Stomach (tissue), 9 donors: Measurements from ENCODE around the gene TBCEL. TPM values are rescaled to one million over a fixed set of nuclear protein-coding genes. Genes with fewer than 3 reads are reported as not detected.

ENCODE experiments used
- DNase-seq, 2 donors: peaks; one replicate each; pipeline versions ENCODE4 v3.0.0 to v3.0.0-alpha.2; 2013 to 2019
- H3K27ac ChIP-seq, 5 donors: fragments of 200-600 bp in 4 of 5; sonication (generic) in 4 of 5; one replicate each; pipeline ENCODE4 v1.5.1; 2013 to 2019; ENCODE audit warnings: mild to moderate bottlenecking in 1 of 5, moderate library complexity in 1 of 5
- H3K27me3 ChIP-seq, 3 donors: fragments of 200-600 bp; sonication (generic); one replicate each; pipeline ENCODE4 v1.5.1; 2017 to 2019; ENCODE audit warnings: mixed run types in 1 of 3
- H3K36me3 ChIP-seq, 4 donors: fragments of 200-600 bp; sonication (generic); 1 replicate in 3 of 4; 2 replicates in 1 of 4; pipeline ENCODE4 v1.5.1; 2016 to 2019
- H3K4me1 ChIP-seq, 4 donors: fragments of 200-600 bp; sonication (generic); one replicate each; pipeline ENCODE4 v1.5.1; 2016 to 2019
- H3K4me3 ChIP-seq, 4 donors: fragments of 200-600 bp; sonication (generic) in 3 of 4; one replicate each; pipeline ENCODE4 v1.5.1; 2016 to 2019; ENCODE audit warnings: mild to moderate bottlenecking in 1 of 4
- H3K9me3 ChIP-seq, 4 donors: fragments of 200-600 bp; sonication (generic); one replicate each; pipeline ENCODE4 v1.5.1; 2016 to 2019
- EP300 ChIP-seq: sonication (generic); formaldehyde crosslinking; IDR thresholded peaks from one replicate; pipeline ENCODE4 v1.6.1; 2017; ENCODE audit warnings: antibody characterized with exemption
- POLR2A ChIP-seq, 4 donors: fragments of 450-650 bp; IDR thresholded peaks; one replicate each; pipeline ENCODE4 v1.6.1; 2016; ENCODE audit warnings: antibody characterized with exemption in 4 of 4, control low read depth in 2 of 4, mild to moderate bottlenecking in 1 of 4, moderate library complexity in 1 of 4
- POLR2AphosphoS5 ChIP-seq, 3 donors: sonication (generic); formaldehyde crosslinking; IDR thresholded peaks; one replicate each; pipeline ENCODE4 v1.6.1; 2016; ENCODE audit warnings: antibody characterized with exemption in 3 of 3
- WGBS, 5 donors: extraction: QIAGEN DNeasy Blood & Tissue Kit in 3 of 5; methylation state at CpG; one replicate each; pipeline versions ENCODE4 v1.1.5 to v1.1.7; 2013 to 2018; 5-methylcytosine and 5-hydroxymethylcytosine counted together
- intact Hi-C: fragments of 100-400 bp; cut with DNase I; formaldehyde crosslinking; loops from one replicate; pipeline ENCODE4 v1.15.1; 2023; ENCODE audit warnings: low total_unique reads
- polyA plus RNA-seq, 3 donors: library from polyadenylated mRNA; stranded (reverse); fragments of 200-250 nt; gene quantifications; one replicate each; pipeline ENCODE4 v1.2.3, GENCODE V29; 2013
- total RNA-seq, 5 donors: library from RNA; depleted of rRNA; stranded (reverse); fragments of >200 nt; gene quantifications; one replicate each; pipeline versions ENCODE4 v1.1.0 to v1.2.3, GENCODE V29; 2014 to 2016
- TF ChIP-seq, protein P1 (sequence below), 7 experiments: fragments of 450-650 bp in 4 of 7; fragments of 200-600 bp in 3 of 7; sonication (generic) in 3 of 7; IDR thresholded peaks; one replicate each; pipeline ENCODE4 v1.5.1; 2016 to 2019; ENCODE audit warnings: antibody characterized with exemption in 7 of 7, control low read depth in 2 of 7, mild to moderate bottlenecking in 1 of 7
- donor health status: healthy with polysubstance abuse.
- donor health status: Bipolar disorder and iron deficiency.
- donor health status: healthy.

Gene TBCEL
- total and polyA plus RNA-seq, 8 donors: 3.2 to 55.1 (median 8.1) TPM

DNA sequence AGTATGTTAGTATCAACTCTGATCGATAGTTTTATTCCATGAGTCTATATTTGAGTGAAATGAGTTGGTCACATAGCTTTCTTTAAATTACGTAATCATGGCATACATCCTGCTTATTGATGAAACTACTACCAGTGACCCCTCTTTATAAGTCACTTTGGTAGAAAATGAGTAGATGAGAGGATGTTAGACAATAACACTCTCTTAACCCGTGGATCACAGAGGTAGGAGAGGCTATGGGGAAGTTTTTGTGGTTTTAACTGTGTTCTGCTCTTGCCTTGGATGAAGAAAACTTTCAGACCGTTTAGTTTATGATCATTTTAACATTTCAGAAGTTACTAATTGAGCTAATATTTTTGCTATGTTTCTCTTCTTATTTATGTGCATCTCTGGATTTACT lies 34.0 kb downstream of the TBCEL start:
- TF ChIP-seq, protein P1, sequence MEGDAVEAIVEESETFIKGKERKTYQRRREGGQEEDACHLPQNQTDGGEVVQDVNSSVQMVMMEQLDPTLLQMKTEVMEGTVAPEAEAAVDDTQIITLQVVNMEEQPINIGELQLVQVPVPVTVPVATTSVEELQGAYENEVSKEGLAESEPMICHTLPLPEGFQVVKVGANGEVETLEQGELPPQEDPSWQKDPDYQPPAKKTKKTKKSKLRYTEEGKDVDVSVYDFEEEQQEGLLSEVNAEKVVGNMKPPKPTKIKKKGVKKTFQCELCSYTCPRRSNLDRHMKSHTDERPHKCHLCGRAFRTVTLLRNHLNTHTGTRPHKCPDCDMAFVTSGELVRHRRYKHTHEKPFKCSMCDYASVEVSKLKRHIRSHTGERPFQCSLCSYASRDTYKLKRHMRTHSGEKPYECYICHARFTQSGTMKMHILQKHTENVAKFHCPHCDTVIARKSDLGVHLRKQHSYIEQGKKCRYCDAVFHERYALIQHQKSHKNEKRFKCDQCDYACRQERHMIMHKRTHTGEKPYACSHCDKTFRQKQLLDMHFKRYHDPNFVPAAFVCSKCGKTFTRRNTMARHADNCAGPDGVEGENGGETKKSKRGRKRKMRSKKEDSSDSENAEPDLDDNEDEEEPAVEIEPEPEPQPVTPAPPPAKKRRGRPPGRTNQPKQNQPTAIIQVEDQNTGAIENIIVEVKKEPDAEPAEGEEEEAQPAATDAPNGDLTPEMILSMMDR (IDR thresholded peaks at IDR 0.05): no peak
- TF ChIP-seq EP300 (no peak), POLR2A (IDR thresholded peaks at IDR 0.05) (no peak), POLR2AphosphoS5 (IDR thresholded peaks at IDR 0.05) (no peak)
- Histone ChIP-seq H3K27me3 (no peaks in the 10 kb centered on the region), H3K4me3 (no peak overlapping the region), H3K4me1 (no peaks in the 10 kb centered on the region), H3K9me3 (no peaks in the 10 kb centered on the region), H3K36me3 (peaks cover 26 to 87% (median 78%) of the 10 kb centered on the region in 4 donors), H3K27ac (no peak overlapping the region)
- 77 to 83% (median 80%) methylated on average over 4 of the region's 4 CpGs for WGBS, 5 donors
- intact Hi-C loops: no loop called here
- no peak for DNase-seq

DNA sequence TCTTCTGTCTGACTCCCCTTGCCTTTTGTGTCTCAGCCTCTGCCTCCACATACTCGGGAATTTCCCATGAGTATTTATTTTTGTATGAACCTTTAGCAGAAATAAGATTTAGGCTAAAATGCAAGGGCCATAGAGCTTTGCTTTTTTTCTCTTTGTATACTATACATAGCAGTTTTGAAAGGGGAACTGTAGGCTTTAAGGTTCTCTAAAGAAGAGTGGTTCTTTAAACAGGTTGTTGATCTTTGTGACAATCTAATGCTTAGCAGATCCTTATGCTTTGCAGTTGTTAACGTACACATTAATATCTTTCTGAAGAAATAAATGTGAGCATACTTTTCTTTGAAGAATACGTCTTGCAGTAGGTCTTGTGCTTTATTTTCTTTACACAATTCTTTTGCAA lies 35.0 kb downstream of the TBCEL start:
- Histone ChIP-seq H3K27ac (no peak overlapping the region), H3K9me3 (no peaks in the 10 kb centered on the region), H3K4me1 (no peaks in the 10 kb centered on the region), H3K4me3 (no peak overlapping the region), H3K36me3 (peaks cover 20 to 86% (median 79%) of the 10 kb centered on the region in 4 donors), H3K27me3 (no peaks in the 10 kb centered on the region)
- TF ChIP-seq EP300: no peak
- TF ChIP-seq, protein P1 (IDR thresholded peaks at IDR 0.05): no peak
- no peak for TF ChIP-seq POLR2AphosphoS5 (IDR thresholded peaks at IDR 0.05)
- TF ChIP-seq POLR2A (IDR thresholded peaks at IDR 0.05): no peak
- 73 to 84% (median 82%) methylated on average over 3 of the region's 3 CpGs for WGBS, 5 donors
- DNase-seq: no peak
- intact Hi-C loops: no loop called here

DNA sequence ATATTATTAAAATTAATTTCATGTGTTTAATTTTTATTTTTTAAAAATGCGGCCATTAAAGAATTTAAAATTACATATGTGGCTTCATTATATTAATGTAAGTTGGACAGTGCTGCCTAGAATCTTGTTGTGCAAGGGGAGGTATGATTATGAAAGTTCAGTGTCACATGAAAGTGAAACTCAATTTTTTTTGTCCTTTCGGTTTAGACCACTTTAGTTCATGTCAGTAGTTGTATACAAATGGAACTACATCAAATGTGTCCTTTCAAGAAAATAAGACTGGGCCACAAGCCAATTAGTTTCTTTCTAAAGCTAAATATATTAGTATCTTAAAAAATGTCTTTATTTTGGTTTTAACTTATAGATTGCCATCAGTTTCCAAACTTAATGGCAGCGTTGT lies 35.7 kb downstream of the TBCEL start:
- Histone ChIP-seq H3K27ac (no peak overlapping the region), H3K9me3 (no peaks in the 10 kb centered on the region), H3K4me3 (no peak overlapping the region), H3K27me3 (no peaks in the 10 kb centered on the region), H3K4me1 (no peaks in the 10 kb centered on the region), H3K36me3 (peaks cover 20 to 86% (median 78%) of the 10 kb centered on the region in 4 donors)
- DNase-seq: no peak
- intact Hi-C loops: no loop called here
- WGBS, 5 donors: 82 to 86% (median 85%) methylated on average over 3 of the region's 3 CpGs
- TF ChIP-seq POLR2AphosphoS5 (IDR thresholded peaks at IDR 0.05) (no peak), EP300 (no peak), POLR2A (IDR thresholded peaks at IDR 0.05) (no peak)
- TF ChIP-seq, protein P1 (IDR thresholded peaks at IDR 0.05): no peak

DNA sequence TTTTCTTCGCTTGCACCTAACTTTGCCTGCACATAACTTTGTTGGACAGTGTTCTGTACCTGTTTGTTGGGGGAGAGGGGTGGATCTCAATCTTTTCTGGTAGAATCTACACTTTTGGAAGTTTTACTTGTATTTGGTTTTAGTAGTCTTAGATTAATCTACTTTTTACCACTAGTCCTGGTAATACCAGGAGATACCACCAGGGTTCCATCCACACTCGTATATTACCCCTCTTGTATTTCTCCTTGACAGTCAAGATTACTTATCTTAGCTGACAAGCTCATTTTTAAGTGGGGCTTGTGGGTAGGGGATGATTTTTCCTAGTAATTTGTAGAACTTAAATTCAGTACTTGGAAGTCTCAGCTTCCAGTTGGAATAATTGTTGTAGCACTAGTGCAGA lies 39.8 kb downstream of the TBCEL start:
- Histone ChIP-seq H3K27ac (no peak overlapping the region), H3K27me3 (no peaks in the 10 kb centered on the region), H3K36me3 (peaks cover 0 to 75% (median 70%) of the 10 kb centered on the region in 4 donors), H3K9me3 (no peaks in the 10 kb centered on the region), H3K4me1 (no peaks in the 10 kb centered on the region), H3K4me3 (no peak overlapping the region)
- TF ChIP-seq, protein P1 (IDR thresholded peaks at IDR 0.05): peak in 2 of 7 experiments; percentile 14 to 20
- TF ChIP-seq POLR2AphosphoS5 (IDR thresholded peaks at IDR 0.05): no peak
- DNase-seq: no peak
- intact Hi-C loops: no loop called here
- WGBS, 5 donors: 85 to 93% (median 88%) methylated on average over 2 of the region's 2 CpGs
